Gastrocnemius medialis (tissue), 4 donors: ENCODE measurements around the gene IMPG1.

Experiments used
- POLR2A ChIP-seq, 2 donors: fragments of 450-650 bp; IDR thresholded peaks; one replicate each; pipeline ENCODE4 v1.6.1; 2017; ENCODE audit warnings: antibody characterized with exemption in 2 of 2, mild to moderate bottlenecking in 2 of 2, moderate library complexity in 2 of 2
- TF ChIP-seq, protein P1 (sequence below), 5 experiments: fragments of 450-650 bp in 3 of 5; fragments of 200-600 bp in 2 of 5; sonication (generic) in 2 of 5; IDR thresholded peaks in 4 of 5; conservative IDR thresholded peaks in 1 of 5; 1 replicate in 4 of 5; 2 replicates in 1 of 5; pipeline ENCODE4 v1.5.1; 2016 to 2019; ENCODE audit warnings: antibody characterized with exemption in 5 of 5, mild to moderate bottlenecking in 3 of 5, moderate library complexity in 3 of 5

DNA sequence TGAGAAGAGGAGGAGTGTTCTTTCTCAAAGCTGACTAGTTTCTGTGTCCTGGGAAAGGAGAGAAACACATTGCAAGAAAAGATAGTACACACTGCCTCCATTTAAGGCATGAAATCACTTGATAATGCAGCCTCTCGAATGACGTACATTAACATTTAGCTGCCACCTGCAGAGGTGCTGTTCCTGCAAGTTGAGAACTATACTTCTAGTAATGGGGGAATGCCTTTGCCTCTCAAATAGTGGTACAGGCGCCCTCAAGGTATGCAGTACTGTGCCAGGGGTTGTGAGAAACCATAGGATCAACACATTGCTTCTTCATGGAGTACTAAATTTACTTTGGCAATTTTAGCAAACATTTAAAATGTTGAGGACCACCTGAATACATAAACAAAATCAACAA, 20.1 kb downstream of the IMPG1 start:
- TF ChIP-seq, protein P1, sequence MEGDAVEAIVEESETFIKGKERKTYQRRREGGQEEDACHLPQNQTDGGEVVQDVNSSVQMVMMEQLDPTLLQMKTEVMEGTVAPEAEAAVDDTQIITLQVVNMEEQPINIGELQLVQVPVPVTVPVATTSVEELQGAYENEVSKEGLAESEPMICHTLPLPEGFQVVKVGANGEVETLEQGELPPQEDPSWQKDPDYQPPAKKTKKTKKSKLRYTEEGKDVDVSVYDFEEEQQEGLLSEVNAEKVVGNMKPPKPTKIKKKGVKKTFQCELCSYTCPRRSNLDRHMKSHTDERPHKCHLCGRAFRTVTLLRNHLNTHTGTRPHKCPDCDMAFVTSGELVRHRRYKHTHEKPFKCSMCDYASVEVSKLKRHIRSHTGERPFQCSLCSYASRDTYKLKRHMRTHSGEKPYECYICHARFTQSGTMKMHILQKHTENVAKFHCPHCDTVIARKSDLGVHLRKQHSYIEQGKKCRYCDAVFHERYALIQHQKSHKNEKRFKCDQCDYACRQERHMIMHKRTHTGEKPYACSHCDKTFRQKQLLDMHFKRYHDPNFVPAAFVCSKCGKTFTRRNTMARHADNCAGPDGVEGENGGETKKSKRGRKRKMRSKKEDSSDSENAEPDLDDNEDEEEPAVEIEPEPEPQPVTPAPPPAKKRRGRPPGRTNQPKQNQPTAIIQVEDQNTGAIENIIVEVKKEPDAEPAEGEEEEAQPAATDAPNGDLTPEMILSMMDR (IDR thresholded peaks at IDR 0.05 in 4 of 5, conservative IDR thresholded peaks at IDR 0.05 in 1 of 5): no peak
- TF ChIP-seq POLR2A (IDR thresholded peaks at IDR 0.05): no peak
